Measurements from ENCODE around the gene PEX13.
"Not testable (repeated sequence)": the region's sequence is repeated elsewhere in the genome, so short reads cannot be mapped to it uniquely, and the experiment has no call there.

The PEX13 gene

GRCh38 chr2:61009355-61009754 is 8.2 kb upstream of the PEX13 start:
- DNase-seq (ENCODE audit: low read depth in 2 of 2), result no peak

GRCh38 chr2:61011678-61012077 is 5.8 kb upstream of the PEX13 start:
- DNase-seq (ENCODE audit: low read depth in 2 of 2), result no peak

DNA sequence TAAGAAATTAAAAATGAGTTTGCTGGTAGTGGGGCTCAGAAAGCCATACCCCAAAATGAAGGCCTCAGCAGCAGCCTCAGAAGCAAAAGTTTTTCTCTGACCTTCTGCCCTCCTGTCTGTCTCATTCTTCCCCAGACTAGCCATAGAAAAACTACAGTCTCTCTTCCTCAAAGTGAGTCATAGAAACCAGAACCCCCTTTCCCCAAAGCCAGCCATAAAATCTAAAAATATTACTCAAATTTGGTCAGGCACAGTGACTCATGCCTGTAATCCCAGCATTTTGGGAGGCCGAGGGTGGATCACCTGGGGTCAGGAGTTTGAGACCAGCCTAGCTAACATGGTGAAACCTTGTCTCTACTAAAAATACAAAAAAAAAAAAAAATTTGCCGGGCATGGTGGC is 5.2 kb upstream of the PEX13 start:
- DNase-seq (ENCODE audit: low read depth in 2 of 2), result peak in 1 of 2 donors; percentile 6

DNA sequence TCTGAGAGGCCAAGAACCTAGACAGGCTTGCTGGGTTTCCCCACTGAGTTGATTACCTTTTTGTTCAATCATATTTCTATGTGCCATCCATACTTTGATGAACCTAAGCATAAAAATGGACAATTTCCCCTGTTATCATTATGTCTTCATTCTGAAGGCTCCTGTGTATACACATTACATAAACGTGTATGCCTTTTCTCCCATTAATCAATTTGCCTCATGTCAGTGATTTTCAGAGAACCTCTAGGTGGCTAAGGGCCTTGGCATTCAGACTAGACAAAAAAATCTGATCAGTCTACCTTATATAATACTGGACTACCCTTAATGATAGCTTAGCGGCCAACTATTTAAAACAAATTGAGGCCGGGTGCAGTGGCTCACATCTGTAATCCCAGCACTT is 4.1 kb upstream of the PEX13 start:
- DNase-seq (ENCODE audit: low read depth in 2 of 2), result no peak

GRCh38 chr2:61014763-61015162 is 2.8 kb upstream of the PEX13 start:
- DNase-seq (ENCODE audit: low read depth in 2 of 2), result no peak

- DNase-seq (ENCODE audit: low read depth in 2 of 2), result no peak
These were observed 1.5 kb upstream of the PEX13 start for GRCh38 chr2:61015976-61016375.

DNA sequence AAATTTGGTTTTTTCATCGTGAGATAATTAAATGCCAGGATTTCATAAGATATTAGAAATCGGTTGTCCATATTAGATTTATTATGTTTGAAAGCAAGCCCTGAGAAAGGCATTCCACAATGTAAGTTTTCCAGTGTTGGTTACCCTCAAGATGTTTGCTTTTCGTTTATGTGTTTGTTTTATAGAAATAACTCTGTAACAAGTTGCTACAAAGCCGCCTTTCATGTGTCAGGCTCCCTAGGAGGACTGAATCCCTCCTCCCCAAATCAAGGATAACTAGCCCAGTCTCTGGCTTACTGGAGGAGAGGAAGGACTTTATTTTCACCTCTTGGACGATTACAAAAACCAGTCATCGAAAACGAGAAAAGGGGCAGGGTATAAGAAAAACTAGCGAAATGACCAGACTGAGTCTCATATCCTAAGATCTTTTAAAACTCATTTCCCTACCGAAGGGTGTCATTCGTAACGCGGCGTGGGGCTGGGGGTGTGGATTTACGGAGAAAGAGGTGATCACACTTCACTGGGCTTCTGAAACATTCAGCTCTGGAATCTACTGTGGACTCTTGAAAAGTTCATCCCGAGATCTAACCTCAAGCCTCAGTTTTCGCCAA is 1.0 kb upstream of the PEX13 start:
- peak; percentile 42 to 51 for DNase-seq (ENCODE audit: low read depth in 2 of 2)

DNA sequence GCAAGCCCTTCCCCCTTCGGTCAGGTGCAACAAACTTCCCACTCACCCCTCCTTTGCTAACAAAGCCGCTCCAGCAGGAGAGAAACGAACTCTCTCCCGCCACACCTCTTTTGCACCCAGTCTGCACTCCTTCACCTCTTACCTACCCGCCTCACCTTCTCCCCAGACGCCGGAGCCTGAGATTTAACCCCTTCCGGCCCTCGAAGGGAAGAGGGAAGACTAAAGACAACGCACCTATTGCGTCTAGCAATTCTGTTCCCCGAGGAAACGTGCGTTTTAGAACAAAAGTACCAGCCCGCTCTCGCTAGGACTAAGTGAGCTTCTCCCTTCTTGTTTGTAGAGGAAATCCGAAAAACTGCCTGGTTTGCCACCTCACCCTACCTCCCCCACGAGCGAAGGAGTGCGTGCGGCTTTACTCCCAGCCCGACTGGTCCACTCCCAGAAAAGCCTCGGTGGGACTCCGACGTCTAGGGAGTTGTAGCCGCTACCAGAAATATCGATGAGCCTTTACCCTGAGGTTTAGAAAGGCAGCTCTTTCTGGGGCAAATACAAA is 441 bp upstream of the PEX13 start:
- DNase-seq (ENCODE audit: low read depth in 2 of 2), result peak; percentile 54 to 61

GRCh38 chr2:61018318-61018755 is 817 bp downstream of the PEX13 start:
- no peak for DNase-seq (ENCODE audit: low read depth in 2 of 2)

- DNase-seq (ENCODE audit: low read depth in 2 of 2), result no peak
These were observed 1.3 kb downstream of the PEX13 start for GRCh38 chr2:61018798-61019197.

DNA sequence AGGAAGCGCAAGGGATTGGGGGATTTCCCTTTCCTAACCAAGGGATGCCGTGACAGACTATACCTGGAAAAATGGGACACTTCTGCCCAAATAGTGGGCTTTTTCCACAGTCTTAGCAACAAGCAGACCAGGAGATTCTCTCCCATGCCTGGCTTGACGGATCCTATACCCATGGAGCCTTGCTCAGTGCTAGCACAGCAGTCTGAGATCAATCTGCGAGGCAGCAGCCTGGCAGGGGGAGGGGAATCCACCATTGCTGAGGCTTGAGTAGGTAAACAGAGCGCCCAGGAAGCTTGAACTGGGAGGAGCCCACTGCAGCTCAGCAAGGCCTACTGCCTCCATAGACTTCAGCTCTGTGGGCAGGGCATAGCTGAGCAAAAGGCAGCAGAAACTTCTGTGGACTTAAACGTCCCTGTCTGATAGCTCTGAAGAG is 3.7 kb downstream of the PEX13 start:
- DNase-seq (ENCODE audit: low read depth in 2 of 2), result no peak

DNA sequence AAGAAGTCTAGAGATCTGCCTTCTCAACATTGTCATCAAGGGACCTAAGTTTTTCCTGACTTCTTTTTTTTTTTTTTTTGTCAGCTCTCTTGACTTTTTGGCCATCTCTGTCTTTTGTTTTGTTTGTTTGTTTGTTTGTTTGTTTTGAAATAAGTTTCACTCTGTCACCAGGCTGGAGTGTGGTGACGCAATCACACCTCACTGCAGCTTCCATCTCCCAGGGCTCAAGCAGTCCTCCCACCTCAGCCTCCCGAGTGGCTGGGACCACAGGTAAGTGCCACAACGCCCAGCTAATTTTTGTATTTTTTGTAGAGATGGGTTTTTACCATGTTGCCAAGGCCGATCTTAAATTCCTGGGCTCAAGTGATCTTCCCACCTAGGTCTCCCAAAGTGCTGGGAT is 6.2 kb downstream of the PEX13 start:
- DNase-seq (ENCODE audit: low read depth in 2 of 2), result no peak

DNA sequence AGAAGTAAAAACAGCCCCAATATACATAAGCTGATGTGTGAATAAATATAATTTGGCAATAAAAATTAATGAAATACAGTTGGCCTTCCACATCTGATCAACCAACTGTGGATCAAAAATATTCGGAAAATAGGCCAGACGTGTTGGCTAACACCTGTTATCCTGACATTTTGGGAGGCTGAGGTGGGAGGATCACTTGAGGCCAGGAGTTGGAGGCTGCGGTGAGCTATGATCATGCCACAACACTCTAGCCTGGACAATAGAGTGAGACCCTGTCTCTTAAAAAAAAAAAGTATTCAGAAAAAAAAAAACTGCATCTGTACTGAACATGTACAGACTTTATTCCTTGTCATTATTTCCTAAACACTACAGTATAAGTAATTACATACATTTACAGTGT is 12.0 kb downstream of the PEX13 start:
- DNase-seq (ENCODE audit: low read depth in 2 of 2), result no peak

GRCh38 chr2:61034592-61034991 is 17.1 kb downstream of the PEX13 start:
- DNase-seq (ENCODE audit: low read depth in 2 of 2), result not testable (repeated sequence)

GRCh38 chr2:61036643-61037042 is 19.1 kb downstream of the PEX13 start:
- DNase-seq (ENCODE audit: low read depth in 2 of 2), result not testable (repeated sequence)

DNA sequence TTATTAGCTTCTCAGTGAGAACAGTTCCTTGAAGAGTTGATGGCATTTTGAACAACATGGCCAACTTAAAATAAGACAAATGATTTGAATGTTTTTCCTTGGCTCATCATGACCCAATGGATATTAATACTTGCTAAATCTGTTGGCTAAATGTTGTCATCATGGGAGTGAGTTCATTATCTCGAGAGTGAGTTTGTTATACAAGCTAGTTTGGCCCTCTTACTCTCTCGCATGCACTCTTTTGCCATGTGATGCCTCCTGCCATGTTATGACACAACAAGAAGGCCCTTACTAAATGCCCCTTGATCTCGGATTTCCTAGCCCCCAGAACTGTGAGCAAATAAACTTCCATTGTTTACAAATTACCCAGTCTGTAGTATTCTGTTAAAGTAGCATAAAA is 25.3 kb downstream of the PEX13 start:
- DNase-seq (ENCODE audit: low read depth in 2 of 2), result no peak

DNA sequence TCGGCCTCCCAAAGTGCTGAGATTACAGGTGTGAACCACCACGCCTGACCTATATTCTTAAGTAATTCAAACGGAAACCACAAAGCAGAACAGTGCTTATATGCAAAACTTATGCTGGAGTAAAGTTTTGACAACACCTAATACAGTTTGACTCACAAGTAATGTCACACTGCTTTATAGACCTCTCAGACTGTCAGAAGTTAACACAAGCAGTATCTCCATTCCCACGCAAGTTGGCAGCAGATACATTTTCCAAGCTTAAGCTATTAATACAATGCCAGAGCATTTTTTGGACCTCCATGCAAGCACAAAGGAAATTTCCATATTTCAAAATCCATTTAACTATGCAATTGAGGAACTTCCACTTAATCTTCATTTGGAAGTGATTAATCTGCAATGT is 27.1 kb downstream of the PEX13 start:
- DNase-seq (ENCODE audit: low read depth in 2 of 2), result no peak

- no peak for DNase-seq (ENCODE audit: low read depth in 2 of 2)
These were observed 27.7 kb downstream of the PEX13 start for GRCh38 chr2:61045226-61045625.

DNA sequence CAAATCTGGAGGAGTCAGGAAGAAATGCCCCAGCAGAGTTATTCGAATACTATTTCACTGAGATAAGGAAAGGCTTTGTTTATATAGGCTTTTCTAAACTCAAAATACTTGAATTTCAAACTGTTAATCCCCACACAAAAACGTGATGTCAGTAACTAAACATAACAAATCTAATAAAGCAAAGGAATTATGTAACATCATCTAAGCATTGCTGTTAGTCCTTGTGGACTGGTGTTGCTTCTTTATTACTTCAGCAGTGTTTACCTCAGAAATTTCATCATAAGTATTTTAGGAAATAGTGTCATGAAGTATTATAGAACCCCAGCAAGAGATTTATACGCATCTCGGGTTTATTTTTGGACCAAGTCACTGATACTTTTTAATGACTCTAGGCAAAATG is 28.5 kb downstream of the PEX13 start:
- DNase-seq (ENCODE audit: low read depth in 2 of 2), result no peak

DNA sequence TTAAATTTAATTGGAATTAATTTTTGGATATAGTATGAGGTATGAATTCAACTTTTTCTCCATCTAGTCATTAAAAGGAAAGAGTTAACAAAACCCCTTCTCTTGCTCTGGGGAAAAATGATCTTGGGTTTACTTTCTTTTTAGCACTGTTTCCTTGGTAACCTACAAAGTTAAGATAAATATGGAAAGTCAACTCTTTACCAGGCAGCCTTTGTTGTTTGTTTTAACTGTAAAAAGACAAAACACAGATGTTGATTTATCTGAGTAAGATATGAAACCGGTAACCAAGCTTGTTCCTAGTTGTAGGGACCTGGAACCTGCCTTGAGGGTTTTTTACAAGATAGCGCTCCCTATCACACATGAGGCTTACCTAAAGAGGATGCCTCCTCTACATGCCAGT is 38.0 kb downstream of the PEX13 start:
- no peak for DNase-seq (ENCODE audit: low read depth in 2 of 2)

DNA sequence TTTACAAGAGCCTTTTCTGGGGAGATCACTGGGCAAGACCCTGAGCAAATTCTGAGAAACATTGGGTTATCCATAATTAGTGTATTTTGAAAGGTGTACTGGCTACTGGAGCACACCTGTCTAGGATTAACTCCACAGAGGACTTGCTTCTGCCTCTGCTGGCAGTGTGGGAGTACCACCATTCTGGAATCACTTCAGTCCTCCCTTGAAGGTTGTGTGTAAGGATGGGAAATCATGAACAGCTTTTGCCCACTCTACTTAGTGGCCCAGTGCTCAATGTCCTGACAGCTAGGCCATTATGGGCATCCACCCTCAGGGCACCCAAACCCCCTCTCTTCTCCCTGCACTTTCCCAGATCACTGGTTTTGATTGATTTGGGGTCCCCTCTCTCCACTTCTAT is 40.0 kb downstream of the PEX13 start:
- DNase-seq (ENCODE audit: low read depth in 2 of 2), result no peak

DNA sequence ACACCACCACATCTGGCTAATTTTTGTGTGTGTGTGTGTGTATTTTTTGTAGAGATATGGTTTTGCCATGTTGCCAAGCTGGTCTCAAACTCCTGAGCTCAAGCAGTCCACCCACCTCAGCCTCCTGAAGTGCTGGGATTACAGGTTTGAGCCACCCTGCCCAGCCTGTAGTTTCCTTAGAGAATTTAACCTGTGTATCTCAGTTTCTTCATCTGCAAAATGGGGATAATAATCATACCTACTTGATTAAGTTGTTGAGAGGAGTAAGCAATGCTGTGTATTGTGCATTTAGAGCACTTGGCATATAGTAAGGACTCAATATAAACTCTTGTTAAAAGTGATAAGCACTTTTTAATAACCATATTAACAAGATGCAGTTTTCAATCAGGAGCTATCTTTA is 41.9 kb downstream of the PEX13 start:
- no peak for DNase-seq (ENCODE audit: low read depth in 2 of 2)

GRCh38 chr2:61065714-61066709 is 48.5 kb downstream of the PEX13 start, which contains the start of gene SANBR:
Gene SANBR (plus strand): TSS chr2:61065871. CDS start chr2:61070351, 4,480 bp downstream.
- peak; percentile 70 to 74 for DNase-seq (ENCODE audit: low read depth in 2 of 2)
